ENCODE measurements around the gene SKOR1. TPM values are rescaled to one million over a fixed set of nuclear protein-coding genes. Genes with fewer than 3 reads are reported as not detected.

The SKOR1 gene
- total RNA-seq, 2 donors from 2014 or later: 0.09 to 0.29 TPM

DNA sequence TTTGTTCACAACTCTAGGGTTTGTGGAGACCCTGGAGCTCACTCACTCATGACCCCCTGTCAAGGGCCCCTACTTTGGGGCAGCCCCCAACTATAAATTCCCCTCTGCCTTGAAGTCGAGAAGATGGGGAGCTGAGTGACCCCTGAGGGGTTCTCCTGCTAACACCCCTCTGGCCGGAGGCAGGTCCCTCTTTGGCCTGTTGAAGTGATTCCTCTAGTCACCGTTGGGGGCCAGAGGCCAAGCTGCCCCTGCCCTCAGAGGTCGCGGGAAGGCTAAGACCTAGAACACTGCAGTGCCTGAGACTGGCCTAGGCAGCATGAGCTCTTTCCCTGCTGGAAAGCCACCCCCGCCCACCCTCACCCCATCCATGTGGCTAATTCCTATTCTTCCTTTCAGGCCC is 15.4 kb upstream of the SKOR1 start:
- ATAC-seq (no peak), DNase-seq (no peak)
- intact Hi-C loops (cut with DNase I): no loop called here

DNA sequence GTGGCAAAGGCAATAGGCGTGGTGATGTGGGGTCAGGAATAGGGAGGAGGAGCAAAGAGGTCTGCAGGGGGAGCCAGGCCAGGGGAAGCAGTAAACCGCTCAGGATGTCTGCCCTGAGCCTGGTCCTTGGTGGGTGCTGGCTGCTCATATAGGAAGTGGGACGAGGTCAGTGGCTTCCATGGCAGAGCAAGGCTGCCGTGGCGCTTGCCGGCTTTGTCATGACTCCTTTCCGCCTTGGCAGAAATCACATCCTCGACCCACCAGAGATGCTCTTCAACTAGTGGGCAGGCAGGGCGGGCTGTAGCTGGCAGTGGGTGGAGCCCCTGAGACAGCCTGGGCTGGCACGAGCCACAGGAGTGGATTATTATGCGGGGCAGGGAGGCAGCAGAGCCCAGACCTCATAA is 13.1 kb upstream of the SKOR1 start:
- ATAC-seq: no peak
- DNase-seq: no peak
- intact Hi-C loops (cut with DNase I): no loop called here

DNA sequence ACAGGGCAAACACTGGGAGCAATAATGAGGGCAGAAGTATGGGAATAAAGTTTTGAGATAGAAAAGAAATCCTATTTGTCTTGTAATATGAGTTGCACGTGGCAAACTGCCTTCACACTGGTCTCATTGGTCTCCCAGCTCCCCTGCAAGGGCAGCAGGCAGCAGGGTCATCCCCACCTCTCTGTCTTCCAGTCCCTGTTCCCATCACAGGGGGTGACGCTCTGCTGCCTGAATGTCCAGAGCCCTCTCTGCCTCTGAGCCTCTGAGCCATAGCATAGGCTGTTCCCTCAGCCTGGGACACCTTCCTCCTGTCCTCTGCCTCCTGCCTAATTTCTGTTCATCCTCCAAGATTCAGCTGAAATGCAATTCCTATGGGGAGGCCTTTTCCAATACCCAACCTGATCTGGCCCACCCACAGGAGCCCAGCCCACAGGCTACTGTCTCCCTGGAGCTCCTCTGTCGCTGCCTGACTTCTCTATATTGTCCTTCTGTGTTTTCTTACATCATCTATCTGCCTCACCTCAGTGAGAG is 12.1 kb upstream of the SKOR1 start:
- no peak for ATAC-seq
- intact Hi-C loops (cut with DNase I): no loop called here
- no peak for DNase-seq

DNA sequence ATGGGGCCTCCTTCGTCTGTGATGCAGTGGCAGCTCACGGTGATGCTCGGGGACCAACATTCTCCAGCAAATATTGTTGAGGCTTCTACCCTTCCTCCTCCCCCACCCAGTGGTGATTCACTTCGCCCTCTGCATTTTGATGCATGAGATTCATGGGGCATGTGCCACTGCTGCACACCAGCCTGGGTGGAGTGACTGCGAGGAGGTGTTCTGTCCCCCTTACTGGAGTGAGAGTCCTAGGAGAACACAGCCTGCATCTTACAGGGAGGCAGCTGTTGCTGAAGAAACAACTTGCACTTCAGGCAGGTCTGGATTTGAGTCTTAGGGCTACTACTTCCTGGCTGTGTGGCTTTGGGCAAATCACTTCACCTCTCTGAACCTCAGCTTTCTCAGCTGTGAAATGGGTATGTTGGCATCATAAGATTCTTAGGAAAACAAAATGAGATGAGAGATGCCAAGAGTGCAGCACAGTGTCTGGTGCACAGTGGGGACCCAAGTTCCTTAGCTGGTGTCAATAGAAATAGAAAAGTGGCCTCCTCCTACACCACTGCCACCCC is 10.2 kb upstream of the SKOR1 start:
- intact Hi-C loops (cut with DNase I): no loop called here
- no peak for DNase-seq
- no peak for ATAC-seq

DNA sequence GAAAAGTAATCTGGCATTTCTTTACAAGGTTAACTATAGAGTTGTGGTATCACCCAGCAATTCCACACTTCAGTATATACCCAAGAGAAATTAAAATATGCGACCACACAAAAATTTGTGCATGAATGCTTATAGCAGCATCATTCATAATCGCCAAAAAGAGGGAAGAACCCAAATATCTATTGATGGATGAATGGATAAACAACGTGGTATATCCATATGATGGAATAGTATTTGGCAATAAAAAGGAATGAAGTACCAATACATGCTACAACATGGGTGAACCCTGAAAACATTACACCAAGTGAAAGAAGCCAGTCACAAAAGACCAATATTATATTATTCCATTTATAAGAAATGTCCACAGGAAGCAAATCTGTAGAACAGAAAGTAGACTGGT is 8.6 kb upstream of the SKOR1 start:
- DNase-seq (no peak), ATAC-seq (no peak)
- intact Hi-C loops (cut with DNase I): no loop called here

DNA sequence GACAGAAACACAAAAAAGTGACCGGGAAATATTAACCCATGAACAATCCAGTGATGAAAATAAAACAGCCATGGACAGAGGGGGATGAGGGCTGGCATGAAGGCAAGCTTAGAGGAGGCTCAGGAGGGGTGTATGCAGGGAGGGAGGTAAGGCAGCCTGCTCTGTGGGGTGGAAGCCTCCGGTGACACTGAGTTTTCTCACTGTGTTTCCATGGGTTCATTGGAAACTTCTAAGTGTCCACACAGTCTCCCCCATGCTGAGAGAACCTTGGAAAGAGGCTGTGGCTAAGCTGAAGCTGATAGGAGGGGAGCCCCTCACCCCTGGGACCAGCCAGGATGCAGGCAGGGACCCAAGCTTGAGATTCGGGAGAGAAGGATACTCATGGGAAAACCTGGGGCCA is 6.8 kb upstream of the SKOR1 start:
- ATAC-seq: no peak
- intact Hi-C loops (cut with DNase I): no loop called here
- DNase-seq: no peak

DNA sequence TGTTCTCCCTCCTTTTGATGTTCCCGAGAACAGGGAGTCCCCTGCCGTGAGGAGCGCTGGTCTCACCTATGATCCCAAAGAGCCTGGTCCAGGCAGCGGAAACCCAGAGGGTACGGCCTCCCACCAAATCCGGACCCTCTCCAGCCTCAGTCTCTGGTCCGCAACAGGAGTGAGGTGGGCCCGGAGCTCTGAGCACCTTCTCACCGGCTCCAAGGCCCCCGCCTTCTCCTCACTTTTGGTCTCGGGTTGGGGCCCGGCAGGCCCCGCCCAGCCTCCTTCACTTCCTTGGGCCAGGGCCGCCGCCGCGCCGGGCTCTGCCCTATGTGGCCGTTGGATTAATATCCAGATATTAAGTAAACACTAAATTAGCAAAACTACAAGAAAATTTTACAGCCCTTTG is 5.7 kb upstream of the SKOR1 start:
- ATAC-seq: no peak
- intact Hi-C loops (cut with DNase I): no loop called here
- DNase-seq: peak; percentile 15

DNA sequence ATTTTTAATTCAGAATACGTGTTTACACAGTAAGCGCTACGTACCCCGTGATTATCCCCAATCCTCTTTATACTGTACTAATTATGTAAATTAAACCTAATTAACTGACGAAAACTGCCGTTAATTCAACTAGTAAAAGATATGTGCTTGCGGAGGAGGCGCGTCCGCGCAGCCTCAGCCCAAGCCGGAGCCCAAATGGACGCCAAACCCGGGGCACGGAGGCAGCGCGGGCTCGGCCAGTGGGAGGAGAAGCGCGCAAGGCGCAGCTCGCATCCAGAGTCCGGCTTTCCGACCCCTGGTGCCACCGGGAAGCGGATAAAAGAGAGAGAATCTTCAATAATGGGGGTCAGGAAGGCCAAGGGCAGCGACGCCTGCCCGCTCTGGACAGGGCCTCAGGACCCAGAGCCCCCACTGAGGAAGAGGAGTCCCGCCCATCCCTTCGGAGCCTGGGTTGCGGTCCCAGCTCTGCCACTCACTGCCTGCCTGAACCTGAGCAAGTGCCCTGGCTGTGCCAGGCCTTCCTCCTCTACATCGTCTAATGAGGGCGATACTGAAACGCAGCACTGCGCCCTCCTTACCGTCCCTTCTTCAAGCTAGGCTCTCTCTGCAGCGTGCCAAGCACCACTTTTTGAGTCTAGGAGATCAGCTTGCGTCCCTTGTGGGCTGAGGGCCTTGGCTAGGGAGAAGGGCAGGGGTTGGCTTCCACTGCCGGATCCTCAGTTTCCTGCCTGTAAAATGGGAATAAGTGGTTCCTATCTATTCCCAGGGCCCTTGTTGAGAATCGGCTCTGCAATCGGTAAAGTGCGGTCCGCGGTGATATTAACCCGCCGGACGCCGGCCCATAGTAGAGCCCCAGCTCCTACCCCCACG is 5.0 kb upstream of the SKOR1 start:
- DNase-seq (peak; percentile 13), ATAC-seq (no peak)
- intact Hi-C loops (cut with DNase I): no loop called here

DNA sequence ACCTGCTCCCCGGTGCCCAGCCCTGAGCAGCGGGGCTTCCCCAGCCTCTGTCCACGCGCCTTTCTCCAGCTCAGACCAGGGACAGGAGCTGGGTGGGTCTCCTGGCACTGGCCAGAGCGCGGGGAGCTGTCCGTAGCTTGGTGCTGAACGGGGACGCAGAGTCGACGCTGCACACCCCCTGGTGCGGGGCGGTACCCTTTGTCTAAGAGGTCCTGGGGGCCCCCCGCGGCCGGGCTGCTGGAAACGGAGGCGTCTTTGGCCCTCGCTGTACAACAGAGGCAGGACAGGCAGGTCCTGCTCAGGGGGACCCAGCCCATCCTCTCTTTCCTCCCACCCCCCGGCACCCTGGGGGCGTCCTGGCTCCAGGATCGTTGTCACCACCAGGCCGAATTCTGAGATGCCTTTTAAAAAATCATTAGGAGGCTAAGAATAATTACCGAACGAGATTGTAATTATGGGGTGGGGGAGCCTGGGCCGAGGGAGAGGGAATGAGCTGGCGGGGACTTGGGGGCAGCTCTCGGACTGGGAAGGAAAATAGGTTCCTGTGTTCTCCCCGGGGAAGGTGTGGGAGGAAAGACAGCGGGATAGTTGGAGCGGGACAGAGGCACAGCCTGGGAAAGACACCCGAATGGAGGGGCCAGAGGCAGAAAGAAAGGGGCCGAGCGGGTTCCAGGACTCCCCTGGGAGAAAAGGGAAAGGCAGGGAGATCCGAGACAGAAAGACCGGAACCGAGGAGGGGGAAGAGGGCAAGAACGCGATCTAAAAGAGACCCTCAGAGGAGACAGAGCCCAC is 4.1 kb upstream of the SKOR1 start:
- ATAC-seq (peak; percentile 86 to 90), DNase-seq (peak; percentile 69)
- intact Hi-C loops (cut with DNase I): no loop called here

DNA sequence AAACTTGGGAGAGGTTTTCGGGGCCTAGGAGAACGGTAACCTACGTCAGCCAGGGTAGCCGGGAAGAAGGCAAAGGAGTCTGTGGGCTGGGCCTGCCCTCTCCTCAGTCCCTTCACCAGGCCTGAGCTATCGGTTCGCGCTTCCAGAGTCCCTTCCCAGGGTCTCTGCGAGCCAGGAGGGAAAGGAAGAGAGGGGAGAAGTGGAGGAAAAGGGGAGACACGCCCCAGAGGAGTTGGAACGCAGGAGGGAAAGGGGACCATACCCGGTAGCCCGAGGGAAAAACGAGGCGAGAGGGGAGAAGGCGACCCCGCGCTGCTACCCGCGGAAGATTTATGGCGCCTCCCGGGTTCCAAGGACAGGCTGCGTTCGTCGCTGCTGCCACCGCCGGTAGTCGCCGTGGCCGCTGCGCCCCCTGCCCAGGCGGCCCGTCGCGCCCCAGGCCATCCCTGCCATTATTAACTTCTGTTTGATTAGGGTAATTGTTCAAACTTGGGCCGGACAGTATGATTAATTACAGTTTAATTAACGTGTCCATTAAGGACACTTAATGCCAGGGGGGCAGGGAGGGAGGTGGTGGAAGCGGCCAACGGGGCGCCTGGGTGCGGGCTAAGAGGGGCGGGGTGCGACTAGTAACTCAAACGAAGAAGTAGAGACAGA is 3.4 kb upstream of the SKOR1 start:
- intact Hi-C loops (cut with DNase I): no loop called here
- no peak for DNase-seq
- no peak for ATAC-seq

DNA sequence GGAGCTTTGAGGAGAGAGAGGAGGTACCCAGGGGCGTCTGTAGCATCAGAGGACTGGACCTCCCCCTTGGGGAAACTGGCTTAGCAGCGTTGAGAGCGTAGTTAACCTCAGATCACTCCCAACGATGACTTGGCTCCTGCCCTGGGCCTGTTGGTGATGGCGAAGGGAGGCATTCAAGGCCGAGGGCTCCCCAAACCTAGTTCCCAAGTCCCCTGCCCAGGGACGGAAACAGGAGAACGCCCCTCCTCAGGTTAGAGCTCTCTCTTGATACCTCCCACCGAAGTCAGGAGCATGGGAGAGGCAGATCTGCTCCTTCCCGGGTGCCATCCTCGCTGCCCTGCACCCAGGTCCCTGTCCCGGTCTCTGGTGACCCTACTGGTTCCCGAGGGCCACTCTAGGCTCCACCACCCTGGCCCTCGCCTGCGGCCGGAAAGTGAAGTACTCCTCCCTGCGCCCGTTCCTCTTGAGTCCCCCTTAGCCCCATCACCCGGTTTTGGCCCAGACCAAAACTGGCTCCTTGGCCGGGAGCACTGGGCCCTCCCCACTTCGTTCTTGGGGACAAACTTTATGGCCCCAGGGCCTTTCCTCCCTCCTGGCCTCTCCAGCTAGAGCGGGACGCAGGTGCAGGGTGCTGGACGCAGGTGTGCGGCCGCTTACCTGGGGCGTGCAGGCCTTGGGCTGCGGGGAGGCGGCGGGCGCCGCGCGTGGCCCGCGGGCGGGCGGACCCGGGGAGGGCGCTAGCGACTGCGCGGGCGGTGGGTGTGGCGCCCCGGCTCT is 2.6 kb upstream of the SKOR1 start:
- DNase-seq (no peak), ATAC-seq (no peak)
- intact Hi-C loops (cut with DNase I): no loop called here

DNA sequence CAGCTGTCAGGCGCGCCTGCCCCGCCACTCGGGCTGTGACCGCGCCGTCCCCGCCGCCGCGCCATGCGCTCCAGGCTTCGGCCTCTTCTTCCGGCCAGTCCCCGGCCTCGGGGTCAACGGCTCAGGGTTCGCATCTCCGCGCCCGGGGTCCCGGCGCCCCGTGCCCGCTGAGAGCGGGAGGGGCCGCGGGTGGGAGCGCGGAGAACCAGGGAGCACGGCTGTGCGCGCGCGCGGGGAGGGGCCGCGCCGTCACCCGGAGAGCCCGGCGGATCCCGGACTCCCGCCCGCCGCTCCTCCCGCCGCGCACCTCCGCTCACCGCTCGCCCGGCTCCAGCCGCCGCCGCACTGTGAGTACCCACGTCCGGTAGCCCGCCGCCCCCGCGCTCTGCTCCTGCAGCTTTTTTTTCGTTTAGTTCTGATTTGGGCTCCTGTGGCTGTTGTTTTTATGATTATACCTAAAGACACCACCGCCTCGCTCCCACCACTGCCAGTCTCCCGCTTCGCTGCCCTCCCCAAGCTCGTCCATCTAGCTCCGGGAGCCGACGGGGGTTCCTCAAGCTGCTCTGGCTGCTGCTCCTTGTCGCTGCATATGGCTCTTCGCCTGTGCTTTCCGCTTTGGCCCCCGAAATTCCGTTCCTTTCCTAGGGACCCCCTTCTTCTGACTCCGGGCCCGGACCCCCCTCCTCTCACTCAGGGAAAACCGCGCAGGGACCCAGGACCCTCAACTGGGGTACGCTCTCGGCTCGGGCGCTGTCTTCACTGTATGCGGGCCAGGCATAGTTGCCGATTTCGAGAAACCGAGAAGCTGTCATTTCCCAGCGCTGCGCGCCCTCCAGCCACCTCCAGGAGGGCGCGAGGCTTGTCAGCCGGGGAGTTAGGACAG is 1.8 kb upstream of the SKOR1 start:
- intact Hi-C loops (cut with DNase I): no loop called here
- no peak for ATAC-seq
- DNase-seq: no peak

DNA sequence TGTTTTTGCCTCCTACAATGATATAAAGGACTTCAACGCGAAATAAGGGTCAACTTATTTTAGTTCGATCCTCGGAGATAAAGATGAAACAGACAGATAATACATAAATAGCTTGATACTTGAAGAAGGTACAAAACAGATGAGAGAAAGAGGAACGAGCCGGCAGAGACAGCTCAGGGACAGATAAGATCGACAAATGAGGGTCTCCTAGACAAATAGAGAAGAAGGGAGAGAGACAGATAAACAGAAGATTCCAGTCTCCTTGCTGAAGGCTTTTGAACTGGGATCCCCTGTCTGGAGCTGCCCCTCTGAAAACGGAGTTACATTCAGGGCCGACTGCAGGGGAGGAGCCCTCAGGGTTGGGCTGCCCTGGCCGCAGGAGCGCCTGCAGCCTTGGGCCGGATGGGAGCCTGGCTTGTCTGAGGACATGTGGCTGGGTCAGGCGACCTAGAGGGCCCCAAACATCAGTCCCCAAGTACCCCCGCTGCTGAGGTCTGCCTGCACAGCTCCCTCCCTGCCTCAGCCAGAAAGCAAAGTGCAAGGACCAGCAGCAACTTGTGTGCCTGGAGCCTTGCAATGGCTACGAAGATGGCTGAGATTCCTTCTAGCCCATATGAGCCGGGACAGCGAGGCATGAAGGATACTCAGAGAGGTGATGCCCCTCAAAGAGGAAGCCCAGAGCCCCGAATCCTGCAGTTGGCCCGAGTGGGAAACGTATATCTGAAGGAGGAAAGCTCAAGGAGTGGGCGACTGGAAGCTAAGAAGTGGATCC is 926 bp upstream of the SKOR1 start:
- DNase-seq: no peak
- no peak for ATAC-seq
- intact Hi-C loops (cut with DNase I): no loop called here

DNA sequence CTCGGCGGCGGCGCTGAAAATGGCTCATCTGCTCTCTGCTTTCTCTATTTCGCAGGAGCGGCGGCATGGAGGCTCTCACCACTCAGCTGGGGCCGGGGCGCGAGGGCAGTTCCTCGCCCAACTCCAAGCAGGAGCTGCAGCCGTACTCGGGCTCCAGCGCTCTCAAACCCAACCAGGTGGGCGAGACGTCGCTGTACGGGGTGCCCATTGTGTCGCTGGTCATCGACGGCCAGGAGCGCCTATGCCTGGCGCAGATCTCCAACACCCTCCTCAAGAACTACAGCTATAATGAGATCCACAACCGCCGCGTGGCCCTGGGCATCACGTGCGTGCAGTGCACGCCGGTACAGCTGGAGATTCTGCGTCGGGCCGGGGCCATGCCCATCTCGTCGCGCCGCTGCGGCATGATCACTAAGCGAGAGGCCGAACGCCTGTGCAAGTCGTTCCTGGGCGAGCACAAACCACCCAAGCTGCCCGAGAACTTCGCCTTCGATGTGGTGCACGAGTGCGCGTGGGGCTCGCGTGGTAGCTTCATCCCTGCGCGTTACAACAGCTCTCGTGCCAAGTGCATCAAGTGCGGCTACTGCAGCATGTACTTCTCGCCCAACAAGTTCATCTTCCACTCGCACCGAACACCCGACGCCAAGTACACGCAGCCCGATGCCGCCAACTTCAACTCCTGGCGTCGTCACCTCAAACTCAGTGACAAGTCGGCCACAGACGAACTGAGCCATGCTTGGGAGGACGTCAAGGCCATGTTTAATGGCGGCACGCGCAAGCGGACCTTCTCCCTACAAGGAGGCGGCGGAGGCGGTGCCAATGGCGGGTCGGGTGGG is 790 bp downstream of the SKOR1 start:
- intact Hi-C loops (cut with DNase I): no loop called here
- ATAC-seq (no peak), DNase-seq (no peak)

DNA sequence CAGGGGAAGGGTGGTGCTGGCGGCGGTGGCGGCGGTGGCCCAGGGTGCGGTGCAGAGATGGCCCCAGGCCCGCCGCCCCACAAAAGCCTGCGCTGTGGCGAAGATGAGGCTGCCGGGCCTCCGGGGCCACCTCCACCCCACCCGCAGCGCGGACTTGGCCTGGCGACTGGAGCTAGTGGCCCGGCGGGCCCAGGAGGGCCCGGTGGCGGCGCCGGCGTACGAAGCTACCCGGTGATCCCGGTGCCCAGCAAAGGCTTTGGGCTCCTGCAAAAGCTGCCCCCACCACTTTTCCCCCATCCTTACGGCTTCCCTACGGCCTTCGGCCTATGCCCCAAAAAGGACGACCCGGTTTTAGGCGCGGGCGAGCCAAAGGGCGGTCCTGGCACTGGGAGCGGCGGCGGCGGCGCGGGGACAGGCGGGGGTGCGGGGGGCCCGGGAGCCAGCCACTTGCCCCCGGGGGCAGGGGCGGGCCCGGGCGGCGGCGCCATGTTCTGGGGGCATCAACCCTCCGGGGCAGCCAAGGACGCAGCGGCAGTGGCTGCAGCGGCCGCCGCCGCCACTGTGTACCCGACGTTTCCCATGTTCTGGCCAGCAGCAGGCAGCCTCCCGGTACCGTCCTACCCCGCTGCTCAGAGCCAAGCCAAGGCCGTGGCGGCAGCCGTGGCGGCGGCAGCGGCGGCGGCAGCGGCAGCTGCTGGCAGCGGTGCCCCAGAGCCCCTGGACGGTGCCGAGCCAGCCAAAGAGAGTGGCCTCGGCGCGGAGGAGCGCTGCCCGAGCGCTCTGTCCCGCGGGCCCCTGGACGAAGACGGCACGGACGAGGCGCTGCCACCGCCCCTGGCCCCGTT is 1.6 kb downstream of the SKOR1 start:
- intact Hi-C loops (cut with DNase I): no loop called here
- DNase-seq (no peak), ATAC-seq (no peak)
